GM12874 (cell line): ENCODE data around the gene ALKBH5.

ENCODE experiments used
- TF ChIP-seq, protein P1 (sequence below): IDR thresholded peaks from 2 replicates; pipeline ENCODE4 v1.5.1; 2011; ENCODE audit warnings: low read depth, mild to moderate bottlenecking, control low read depth, low read length, moderate library complexity; ENCODE audit not compliant: insufficient read depth

ALKBH5 gene

DNA sequence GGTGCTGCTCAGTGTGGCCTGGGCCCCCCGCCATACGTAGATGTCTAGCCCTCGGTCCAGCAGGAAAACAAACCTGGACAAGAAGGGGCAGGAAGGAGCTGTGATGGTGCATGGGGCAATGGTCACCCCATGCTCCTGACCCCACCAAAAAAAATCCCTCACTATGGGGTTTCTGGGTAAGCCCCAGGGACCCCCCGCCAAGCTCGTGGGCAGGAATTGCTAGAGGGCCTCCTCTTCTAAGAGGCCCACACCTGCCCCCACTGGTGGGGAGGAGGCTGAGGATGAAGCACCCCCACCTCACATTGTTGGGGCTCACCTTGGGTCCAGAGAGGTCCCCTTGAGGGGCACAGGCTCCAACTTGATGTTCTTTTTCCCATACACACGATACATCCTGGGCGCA, 65.2 kb downstream of the ALKBH5 start:
- TF ChIP-seq, protein P1, sequence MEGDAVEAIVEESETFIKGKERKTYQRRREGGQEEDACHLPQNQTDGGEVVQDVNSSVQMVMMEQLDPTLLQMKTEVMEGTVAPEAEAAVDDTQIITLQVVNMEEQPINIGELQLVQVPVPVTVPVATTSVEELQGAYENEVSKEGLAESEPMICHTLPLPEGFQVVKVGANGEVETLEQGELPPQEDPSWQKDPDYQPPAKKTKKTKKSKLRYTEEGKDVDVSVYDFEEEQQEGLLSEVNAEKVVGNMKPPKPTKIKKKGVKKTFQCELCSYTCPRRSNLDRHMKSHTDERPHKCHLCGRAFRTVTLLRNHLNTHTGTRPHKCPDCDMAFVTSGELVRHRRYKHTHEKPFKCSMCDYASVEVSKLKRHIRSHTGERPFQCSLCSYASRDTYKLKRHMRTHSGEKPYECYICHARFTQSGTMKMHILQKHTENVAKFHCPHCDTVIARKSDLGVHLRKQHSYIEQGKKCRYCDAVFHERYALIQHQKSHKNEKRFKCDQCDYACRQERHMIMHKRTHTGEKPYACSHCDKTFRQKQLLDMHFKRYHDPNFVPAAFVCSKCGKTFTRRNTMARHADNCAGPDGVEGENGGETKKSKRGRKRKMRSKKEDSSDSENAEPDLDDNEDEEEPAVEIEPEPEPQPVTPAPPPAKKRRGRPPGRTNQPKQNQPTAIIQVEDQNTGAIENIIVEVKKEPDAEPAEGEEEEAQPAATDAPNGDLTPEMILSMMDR = no peak

DNA sequence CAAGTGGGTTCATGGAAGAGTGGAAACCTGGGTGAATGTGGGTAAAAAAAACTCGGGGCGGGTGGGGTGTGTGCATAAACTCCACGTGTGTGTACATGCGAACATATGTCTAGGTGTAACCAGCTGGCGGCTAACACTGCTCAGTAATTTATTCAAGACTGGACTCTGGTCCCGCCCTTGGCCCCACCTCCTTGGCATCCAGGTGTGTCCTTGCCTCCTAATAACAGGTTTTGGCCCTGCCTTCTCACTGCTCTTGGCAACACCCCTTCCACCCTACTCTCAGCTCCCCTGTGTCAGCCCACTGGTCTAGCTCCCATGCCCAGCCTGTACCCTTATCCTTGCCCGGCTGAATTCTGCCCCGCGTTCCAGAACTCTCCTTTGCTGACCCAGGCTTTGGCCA, 66.6 kb downstream of the ALKBH5 start:
- TF ChIP-seq, protein P1 = no peak

DNA sequence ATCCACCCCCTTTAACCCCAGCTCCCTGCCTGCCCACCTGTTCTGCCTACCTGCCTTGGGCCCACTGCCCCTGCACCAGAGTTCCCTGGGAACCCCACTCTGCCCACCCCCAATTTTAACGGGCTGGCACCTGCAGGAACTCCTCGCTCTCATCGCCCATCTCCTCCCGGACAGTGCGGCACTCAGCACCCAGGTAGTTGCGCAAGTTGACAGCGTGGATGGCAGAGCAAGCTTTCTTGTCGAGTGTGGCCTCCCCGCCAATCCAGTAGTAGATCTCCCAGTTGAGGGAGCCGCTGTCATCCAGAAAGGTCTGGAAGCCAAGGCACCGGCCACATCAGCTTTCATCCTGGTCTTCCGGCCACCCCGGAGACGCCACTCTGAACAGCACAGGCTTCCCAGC, 67.1 kb downstream of the ALKBH5 start:
- TF ChIP-seq, protein P1 = no peak

DNA sequence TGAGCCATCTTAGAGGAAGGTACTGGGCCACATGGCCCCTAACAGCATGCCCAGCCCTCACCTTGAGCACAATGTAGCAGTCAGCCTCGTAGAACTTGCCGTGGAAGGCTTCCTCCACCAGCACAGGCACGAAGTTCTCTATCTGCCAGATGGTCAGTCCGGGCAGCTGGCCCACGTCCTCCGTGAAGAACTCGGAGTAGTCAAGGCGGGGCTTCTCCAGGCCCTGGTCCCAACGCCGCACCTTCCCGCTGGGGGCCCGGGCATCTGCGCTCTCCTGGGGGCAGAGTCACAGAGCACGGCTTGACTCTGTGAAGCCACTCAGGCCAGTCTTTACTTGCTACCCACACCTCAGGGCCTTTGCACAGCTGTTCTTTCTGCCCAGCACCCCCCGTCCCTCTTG, 67.6 kb downstream of the ALKBH5 start:
- TF ChIP-seq, protein P1 = no peak

DNA sequence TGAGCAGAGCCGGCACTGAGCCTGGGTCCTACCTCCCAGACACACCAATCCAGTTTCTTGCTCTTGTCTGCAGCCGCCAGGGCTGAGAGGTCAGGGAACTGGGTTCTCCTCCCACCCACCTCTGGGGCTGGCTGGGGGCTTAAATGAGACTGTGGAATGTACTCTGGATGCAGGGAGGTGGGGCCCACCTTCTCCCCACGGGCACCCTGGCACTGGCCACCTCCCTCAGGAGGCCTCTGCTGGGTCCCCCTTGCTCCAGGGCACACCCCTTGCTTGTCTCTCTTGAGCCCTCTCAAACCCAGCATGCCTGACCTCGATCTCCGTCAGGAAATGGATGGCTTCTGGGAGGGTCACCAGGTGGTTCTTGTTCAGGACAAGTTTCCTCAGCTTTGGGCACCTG, 68.5 kb downstream of the ALKBH5 start:
- TF ChIP-seq, protein P1 = no peak

DNA sequence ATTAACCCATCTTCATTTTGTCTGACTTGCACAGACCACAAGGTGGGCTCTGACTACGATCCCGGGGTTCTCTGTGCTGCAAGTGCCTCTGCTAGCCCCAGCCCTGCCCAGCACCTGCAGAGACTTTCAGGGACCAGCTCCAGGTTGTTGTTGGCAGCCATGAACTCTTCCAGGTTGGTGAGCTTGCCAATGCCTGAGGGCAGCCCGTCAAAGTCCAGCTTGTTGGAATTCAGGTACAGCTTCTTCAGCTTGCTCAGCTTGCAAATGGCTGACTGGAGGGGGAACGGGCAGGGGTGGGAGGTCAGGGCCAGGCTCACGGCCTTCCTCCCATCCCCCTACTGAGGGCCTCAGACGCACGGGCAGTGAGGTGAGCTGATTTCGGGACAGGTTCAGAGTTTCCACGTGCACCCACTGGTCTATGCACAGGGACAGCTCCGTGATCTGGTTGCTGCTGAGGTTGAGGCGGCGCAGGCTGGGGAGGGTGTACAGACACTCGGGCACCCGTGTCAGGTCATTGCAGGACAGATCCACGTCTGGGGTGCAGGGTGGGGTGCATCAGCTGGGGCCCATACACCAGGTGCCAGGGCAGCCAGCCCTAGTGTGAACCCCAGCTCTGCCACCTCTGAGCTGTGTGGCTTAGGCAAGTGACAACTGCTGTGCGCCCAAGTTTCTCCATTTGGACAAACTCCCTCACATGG, 69.7 kb downstream of the ALKBH5 start:
- TF ChIP-seq, protein P1 = no peak

DNA sequence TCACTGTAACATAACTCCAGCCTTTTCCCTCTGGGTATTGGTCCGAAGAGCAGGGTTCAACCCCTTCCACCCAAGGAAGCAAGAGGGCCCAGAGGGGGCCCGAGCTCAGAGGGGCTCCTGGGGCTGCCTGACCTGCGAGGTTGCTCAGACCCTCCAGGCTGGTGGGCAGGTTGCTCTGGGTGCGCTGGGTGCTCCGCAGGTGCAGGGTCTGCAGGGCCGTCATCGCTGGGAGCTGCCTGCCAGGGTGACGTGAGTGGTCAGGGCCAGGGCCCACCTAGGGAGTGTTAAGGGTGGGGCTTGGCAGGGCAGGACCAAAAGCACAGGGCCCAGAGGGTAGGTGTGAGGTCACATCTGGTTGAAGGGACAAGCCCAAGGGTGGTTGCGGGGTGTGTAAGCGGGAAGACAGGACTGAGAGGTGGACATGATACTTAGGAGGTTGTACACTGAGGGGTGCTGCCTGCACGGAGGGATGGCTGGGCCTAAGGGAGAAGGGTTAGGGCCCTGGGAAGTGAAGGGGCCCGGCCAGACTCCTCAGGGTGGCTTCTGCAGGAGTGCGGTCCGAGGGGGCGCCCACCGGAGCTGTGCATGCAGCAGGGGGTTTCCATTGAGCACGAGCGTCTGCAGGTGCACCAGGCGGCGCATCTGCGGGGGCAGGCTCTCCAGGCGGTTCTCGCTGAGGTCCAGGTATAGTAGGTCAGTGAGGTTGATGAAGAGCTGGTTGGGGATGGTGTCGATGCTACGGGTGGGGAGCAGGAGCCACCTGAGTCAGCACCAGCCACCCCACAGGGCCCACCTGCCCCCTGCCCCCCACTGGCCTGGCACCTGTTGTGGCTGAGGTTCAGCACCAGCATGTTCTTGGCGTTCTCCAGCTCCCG, 70.6 kb downstream of the ALKBH5 start:
- TF ChIP-seq, protein P1 = no peak
